ENCODE measurements around the gene PDIA5.

PDIA5 gene

GRCh38 chr3:123031051-123031450 is 35.8 kb upstream of the PDIA5 start:
- no peak for TF ChIP-seq CTCF (IDR thresholded peaks at IDR 0.05; ENCODE audit: insufficient read depth, low read depth, low read length, missing control alignments)
- H3K4me3 ChIP-seq (ENCODE audit: low read length): no peak overlapping the region
- DNase-seq (ENCODE audit: low read depth): no peak

- DNase-seq (ENCODE audit: low read depth): no peak
- H3K4me3 ChIP-seq (ENCODE audit: low read length): no peak overlapping the region
- no peak for TF ChIP-seq CTCF (IDR thresholded peaks at IDR 0.05; ENCODE audit: insufficient read depth, low read depth, low read length, missing control alignments)
Measured at GRCh38 chr3:123032057-123032456, 34.8 kb upstream of the PDIA5 start.

GRCh38 chr3:123034120-123034519 is 32.7 kb upstream of the PDIA5 start:
- H3K4me3 ChIP-seq (ENCODE audit: low read length): no peak overlapping the region
- DNase-seq (ENCODE audit: low read depth): no peak
- TF ChIP-seq CTCF (IDR thresholded peaks at IDR 0.05; ENCODE audit: insufficient read depth, low read depth, low read length, missing control alignments): no peak

- H3K4me3 ChIP-seq (ENCODE audit: low read length): no peak overlapping the region
- TF ChIP-seq CTCF (IDR thresholded peaks at IDR 0.05; ENCODE audit: insufficient read depth, low read depth, low read length, missing control alignments): no peak
- DNase-seq (ENCODE audit: low read depth): peak; percentile 26
Measured at GRCh38 chr3:123034996-123035395, 31.8 kb upstream of the PDIA5 start.

- DNase-seq (ENCODE audit: low read depth): peak; percentile 89
- TF ChIP-seq CTCF (IDR thresholded peaks at IDR 0.05; ENCODE audit: insufficient read depth, low read depth, low read length, missing control alignments): no peak
- no peak overlapping the region for H3K4me3 ChIP-seq (ENCODE audit: low read length)
Measured at GRCh38 chr3:123036352-123037014, 30.3 kb upstream of the PDIA5 start.

- H3K4me3 ChIP-seq (ENCODE audit: low read length): no peak overlapping the region
- no peak for TF ChIP-seq CTCF (IDR thresholded peaks at IDR 0.05; ENCODE audit: insufficient read depth, low read depth, low read length, missing control alignments)
- DNase-seq (ENCODE audit: low read depth): no peak
Measured at GRCh38 chr3:123037015-123037375, 29.8 kb upstream of the PDIA5 start.

- peak; percentile 25 for DNase-seq (ENCODE audit: low read depth)
- H3K4me3 ChIP-seq (ENCODE audit: low read length): no peak overlapping the region
Measured at GRCh38 chr3:123038751-123039150, 28.1 kb upstream of the PDIA5 start.

More at GRCh38 chr3:123038751-123039150, 28.1 kb upstream of the PDIA5 start:
- no peak for TF ChIP-seq CTCF (IDR thresholded peaks at IDR 0.05; ENCODE audit: insufficient read depth, low read depth, low read length, missing control alignments)

Measured in epithelial cell of esophagus (primary cell).